GM12873 (cell line): ENCODE data around the gene ARL14.

ENCODE experiments used
- CTCF ChIP-seq: IDR thresholded peaks from 2 replicates; pipeline ENCODE4 v1.5.1; 2012; ENCODE audit warnings: low read depth, mild to moderate bottlenecking, moderate library complexity, low read length, control low read depth; ENCODE audit not compliant: insufficient read depth; ENCODE audit errors: missing control alignments

Gene ARL14

GRCh38 chr3:160665231-160665630 is 11.7 kb upstream of the ARL14 start:
- no peak for TF ChIP-seq CTCF

- TF ChIP-seq CTCF: no peak
Observed at GRCh38 chr3:160665784-160666526, 11.0 kb upstream of the ARL14 start.

- TF ChIP-seq CTCF: no peak
Observed at GRCh38 chr3:160667452-160667851, 9.5 kb upstream of the ARL14 start.

- no peak for TF ChIP-seq CTCF
Observed at GRCh38 chr3:160668454-160668853, 8.5 kb upstream of the ARL14 start.

- TF ChIP-seq CTCF: no peak
Observed at GRCh38 chr3:160671231-160671630, 5.7 kb upstream of the ARL14 start.

- no peak for TF ChIP-seq CTCF
Observed at GRCh38 chr3:160671995-160672394, 5.0 kb upstream of the ARL14 start.

- TF ChIP-seq CTCF: no peak
Observed at GRCh38 chr3:160673188-160673587, 3.8 kb upstream of the ARL14 start.
